Measurements from ENCODE around the gene PCSK4.

- TF ChIP-seq CTCF (conservative IDR thresholded peaks at IDR 0.05) (no peak), ZFX (IDR thresholded peaks at IDR 0.05) (no peak)
Observed at GRCh38 chr19:1503925-1504773, 14.0 kb upstream of the PCSK4 start.

Data from C4-2B (cell line).